ENCODE data around the gene PIP5KL1. TPM values are rescaled to one million over a fixed set of nuclear protein-coding genes. Genes with fewer than 3 reads are reported as not detected.

The PIP5KL1 gene
- total and polyA plus RNA-seq, 2 donors from 2014 or later, result 3.0 to 4.3 TPM

DNA sequence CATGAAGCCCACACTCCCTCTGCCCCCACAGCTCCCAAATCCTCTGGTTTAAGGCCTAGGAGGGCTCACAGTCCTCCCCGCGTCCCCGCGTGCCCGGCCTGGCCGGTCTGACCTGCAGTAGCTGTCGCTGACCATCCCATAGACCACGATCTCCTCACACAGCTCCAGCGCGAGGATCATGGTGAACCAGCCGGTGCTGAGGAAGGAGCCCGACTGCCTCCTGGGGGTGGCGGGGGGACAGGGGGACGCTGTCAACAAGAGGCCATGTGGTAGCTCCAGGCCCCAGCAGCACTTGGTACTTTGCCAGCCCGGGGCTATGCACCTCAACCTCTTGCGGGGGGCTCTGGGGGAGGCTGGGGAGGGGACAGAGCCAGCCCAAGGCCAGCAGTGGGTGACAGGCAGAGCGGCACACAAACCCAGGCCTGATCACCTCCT is 20.7 kb downstream of the PIP5KL1 start:
- Histone ChIP-seq H3K27ac (ENCODE audit: low read depth in 2 of 2, low read length in 2 of 2) (no peak overlapping the region), H3K9ac (ENCODE audit: low read length in 3 of 3) (no peak overlapping the region), H3K36me3 (ENCODE audit: control insufficient read depth in 2 of 3, insufficient read depth in 3 of 3, low read length in 3 of 3) (no peaks in the 10 kb centered on the region), H3K27me3 (ENCODE audit: control insufficient read depth, insufficient read depth, low read length) (no peaks in the 10 kb centered on the region), H3K4me3 (ENCODE audit: low read length in 3 of 3) (no peak overlapping the region), H3K4me1 (ENCODE audit: control insufficient read depth in 2 of 3, insufficient read depth in 2 of 3, low read depth in 1 of 3, low read length in 3 of 3) (peaks cover 3 to 16% (median 16%) of the 10 kb centered on the region in 3 donors), H3K9me3 (ENCODE audit: control insufficient read depth in 2 of 3, insufficient read depth in 1 of 3, low read length in 3 of 3) (no peaks in the 10 kb centered on the region)
- FAIRE-seq (no peak), DNase-seq (peak in 2 of 5 donors; percentile 65 to 77)
- TF ChIP-seq, protein P1, sequence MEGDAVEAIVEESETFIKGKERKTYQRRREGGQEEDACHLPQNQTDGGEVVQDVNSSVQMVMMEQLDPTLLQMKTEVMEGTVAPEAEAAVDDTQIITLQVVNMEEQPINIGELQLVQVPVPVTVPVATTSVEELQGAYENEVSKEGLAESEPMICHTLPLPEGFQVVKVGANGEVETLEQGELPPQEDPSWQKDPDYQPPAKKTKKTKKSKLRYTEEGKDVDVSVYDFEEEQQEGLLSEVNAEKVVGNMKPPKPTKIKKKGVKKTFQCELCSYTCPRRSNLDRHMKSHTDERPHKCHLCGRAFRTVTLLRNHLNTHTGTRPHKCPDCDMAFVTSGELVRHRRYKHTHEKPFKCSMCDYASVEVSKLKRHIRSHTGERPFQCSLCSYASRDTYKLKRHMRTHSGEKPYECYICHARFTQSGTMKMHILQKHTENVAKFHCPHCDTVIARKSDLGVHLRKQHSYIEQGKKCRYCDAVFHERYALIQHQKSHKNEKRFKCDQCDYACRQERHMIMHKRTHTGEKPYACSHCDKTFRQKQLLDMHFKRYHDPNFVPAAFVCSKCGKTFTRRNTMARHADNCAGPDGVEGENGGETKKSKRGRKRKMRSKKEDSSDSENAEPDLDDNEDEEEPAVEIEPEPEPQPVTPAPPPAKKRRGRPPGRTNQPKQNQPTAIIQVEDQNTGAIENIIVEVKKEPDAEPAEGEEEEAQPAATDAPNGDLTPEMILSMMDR (IDR thresholded peaks at IDR 0.05; ENCODE audit: borderline replicate concordance, extremely low read depth, insufficient read depth), result no peak
- intact Hi-C loops (cut with DNase I), result no loop called here

DNA sequence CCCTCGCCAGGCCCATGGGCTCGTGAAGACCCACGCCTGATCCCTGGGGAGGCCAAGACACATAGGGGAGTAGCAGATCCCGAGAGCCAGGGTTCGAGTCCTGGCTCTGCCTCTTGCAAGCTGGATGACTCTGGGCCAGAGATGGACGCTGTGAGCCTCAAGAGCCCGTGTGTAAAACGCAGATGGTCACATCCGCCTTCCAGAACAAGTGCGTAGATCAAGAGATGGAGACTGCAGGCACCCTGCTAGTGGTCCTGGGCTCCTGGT is 22.0 kb downstream of the PIP5KL1 start:
- peaks cover 4 to 27% (median 26%) of the 10 kb centered on the region in 3 donors for H3K4me1 ChIP-seq (ENCODE audit: control insufficient read depth in 2 of 3, insufficient read depth in 2 of 3, low read depth in 1 of 3, low read length in 3 of 3)

DNA sequence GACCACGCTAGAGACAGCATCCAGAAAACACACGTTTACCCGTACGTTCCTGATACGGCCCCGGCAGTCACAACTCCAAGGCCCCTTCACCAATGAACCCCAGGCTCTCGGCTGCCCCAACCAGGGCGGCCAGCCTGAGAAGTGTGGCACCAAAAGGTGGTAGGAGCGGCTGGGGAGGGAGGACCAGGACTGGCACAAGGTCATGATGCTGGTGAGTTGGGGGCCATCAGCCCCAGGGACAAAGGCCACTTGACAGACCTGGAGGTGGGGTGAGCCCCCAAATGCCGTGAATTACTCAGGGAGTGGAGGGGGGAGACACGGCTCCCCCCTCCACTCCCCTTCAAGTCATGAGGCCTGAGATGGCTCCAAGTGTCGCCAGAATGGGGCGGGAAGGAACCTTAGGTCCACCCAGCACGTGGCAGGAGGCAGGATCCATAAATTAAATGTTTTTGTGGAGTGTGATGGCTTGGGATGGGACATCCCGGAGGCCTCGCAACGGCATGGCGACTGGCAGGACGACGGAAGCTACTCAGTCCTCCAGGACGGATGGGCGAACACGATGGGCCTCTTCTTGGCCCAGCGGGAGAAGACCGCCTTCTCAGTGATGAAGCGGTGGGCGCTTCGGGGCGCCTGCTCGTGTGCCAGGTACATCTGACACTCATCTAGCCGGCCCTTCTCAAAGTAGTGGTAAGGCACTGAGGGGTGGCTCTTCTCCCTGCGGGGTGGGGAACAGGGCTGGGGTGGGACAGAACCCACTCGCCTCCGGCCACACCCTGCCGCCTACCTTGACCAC is 22.5 kb downstream of the PIP5KL1 start:
- TF ChIP-seq, protein P1 (IDR thresholded peaks at IDR 0.05; ENCODE audit: borderline replicate concordance, extremely low read depth, insufficient read depth), result no peak
- intact Hi-C loops (cut with DNase I), result no loop called here
- Histone ChIP-seq H3K4me3 (ENCODE audit: low read length in 3 of 3) (no peak overlapping the region), H3K9ac (ENCODE audit: low read length in 3 of 3) (no peak overlapping the region), H3K27me3 (ENCODE audit: control insufficient read depth, insufficient read depth, low read length) (no peaks in the 10 kb centered on the region), H3K27ac (ENCODE audit: low read depth in 2 of 2, low read length in 2 of 2) (no peak overlapping the region), H3K36me3 (ENCODE audit: control insufficient read depth in 2 of 3, insufficient read depth in 3 of 3, low read length in 3 of 3) (no peaks in the 10 kb centered on the region), H3K9me3 (ENCODE audit: control insufficient read depth in 2 of 3, insufficient read depth in 1 of 3, low read length in 3 of 3) (no peaks in the 10 kb centered on the region), H3K4me1 (ENCODE audit: control insufficient read depth in 2 of 3, insufficient read depth in 2 of 3, low read depth in 1 of 3, low read length in 3 of 3) (peaks cover 4 to 31% (median 31%) of the 10 kb centered on the region in 3 donors)
- FAIRE-seq (no peak), DNase-seq (peak in 1 of 5 donors; percentile 60)

More for the DNA sequence above, 22.0 kb downstream of the PIP5KL1 start:
- no peak overlapping the region for H3K4me3 ChIP-seq (ENCODE audit: low read length in 3 of 3)
- peak in 2 of 5 donors; percentile 52 to 75 for DNase-seq
- FAIRE-seq, result no peak
- H3K27ac ChIP-seq (ENCODE audit: low read depth in 2 of 2, low read length in 2 of 2), result no peak overlapping the region
- no peak overlapping the region for H3K9ac ChIP-seq (ENCODE audit: low read length in 3 of 3)
- intact Hi-C loops (cut with DNase I), result no loop called here
- no peaks in the 10 kb centered on the region for H3K9me3 ChIP-seq (ENCODE audit: control insufficient read depth in 2 of 3, insufficient read depth in 1 of 3, low read length in 3 of 3)
- no peaks in the 10 kb centered on the region for H3K36me3 ChIP-seq (ENCODE audit: control insufficient read depth in 2 of 3, insufficient read depth in 3 of 3, low read length in 3 of 3)
- TF ChIP-seq, protein P1 (IDR thresholded peaks at IDR 0.05; ENCODE audit: borderline replicate concordance, extremely low read depth, insufficient read depth), result no peak
- no peaks in the 10 kb centered on the region for H3K27me3 ChIP-seq (ENCODE audit: control insufficient read depth, insufficient read depth, low read length)

All from kidney (tissue), 14 donors.